Gastroesophageal sphincter (tissue), 4 donors: ENCODE data around the gene UPP2. TPM values are rescaled to one million over a fixed set of nuclear protein-coding genes. Genes with fewer than 3 reads are reported as not detected.

Experiments
- ATAC-seq: fragments of 150-250 bp; one replicate; pipeline ENCODE4 v1.9.1; 2016; ENCODE audit warnings: mild to moderate bottlenecking, moderate library complexity
- H3K27ac ChIP-seq, 4 donors: fragments of 200-600 bp; sonication (generic) in 3 of 4; 1 replicate in 3 of 4; 2 replicates in 1 of 4; pipeline ENCODE4 v1.5.1; 2016 to 2019
- H3K27me3 ChIP-seq: fragments of 200-600 bp; sonication (generic); one replicate; pipeline ENCODE4 v1.5.1; 2019
- H3K36me3 ChIP-seq, 2 donors: fragments of 200-600 bp; sonication (generic); one replicate each; pipeline ENCODE4 v1.5.1; 2019; ENCODE audit warnings: control low read depth in 1 of 2
- H3K4me1 ChIP-seq, 3 donors: fragments of 200-600 bp; sonication (generic); 1 replicate in 2 of 3; 2 replicates in 1 of 3; pipeline ENCODE4 v1.5.1; 2016 to 2019; ENCODE audit warnings: control low read depth in 2 of 3
- H3K4me3 ChIP-seq, 2 donors: fragments of 200-600 bp; sonication (generic); one replicate each; pipeline ENCODE4 v1.5.1; 2019; ENCODE audit warnings: mild to moderate bottlenecking in 1 of 2, moderate library complexity in 1 of 2
- H3K9me3 ChIP-seq, 3 donors: fragments of 200-600 bp; sonication (generic); one replicate each; pipeline ENCODE4 v1.5.1; 2017 to 2019; ENCODE audit warnings: control low read depth in 2 of 3
- CTCF ChIP-seq, 4 experiments: fragments of 200-600 bp in 2 of 4; fragments of 450-650 bp in 2 of 4; sonication (generic) in 1 of 4; IDR thresholded peaks; one replicate each; pipeline ENCODE4 v1.5.1; 2017 to 2019; ENCODE audit warnings: antibody characterized with exemption in 4 of 4, mild to moderate bottlenecking in 2 of 4, moderate library complexity in 2 of 4
- EP300 ChIP-seq: sonication (generic); formaldehyde crosslinking; IDR thresholded peaks from one replicate; pipeline ENCODE4 v1.6.1; 2017; ENCODE audit warnings: antibody characterized with exemption, mild to moderate bottlenecking
- POLR2A ChIP-seq, 2 donors: fragments of 450-650 bp; IDR thresholded peaks; one replicate each; pipeline ENCODE4 v1.6.1; 2017; ENCODE audit warnings: antibody characterized with exemption in 2 of 2, mild to moderate bottlenecking in 2 of 2, moderate library complexity in 1 of 2
- POLR2AphosphoS5 ChIP-seq: sonication (generic); formaldehyde crosslinking; IDR thresholded peaks from one replicate; pipeline ENCODE4 v1.6.1; 2017; ENCODE audit warnings: antibody characterized with exemption
- WGBS, 2 donors: methylation state at CpG; one replicate each; pipeline ENCODE4 v1.1.5; 2018; ENCODE audit warnings: low coverage in 1 of 2; 5-methylcytosine and 5-hydroxymethylcytosine counted together
- total RNA-seq, 4 donors: library from RNA; depleted of rRNA; stranded (reverse); fragments of >200 nt; gene quantifications; one replicate each; pipeline ENCODE4 v1.1.0, GENCODE V29; 2016

The UPP2 gene
- under 1 TPM in 1 of 4 donors, not detected in 3; 0.35 TPM for total RNA-seq

GRCh38 chr2:158101384-158101926, at the start of gene UPP2:
UPP2 (plus strand) TSS chr2:158101876; CDS start chr2:158102064, 188 bp downstream.
- WGBS, 2 donors, result 60% methylated on average over 1 of the region's 3 CpGs; no CpG with 5 or more reads in 1 of the 2 donors
- TF ChIP-seq POLR2A (IDR thresholded peaks at IDR 0.05) (no peak), CTCF (IDR thresholded peaks at IDR 0.05) (no peak), POLR2AphosphoS5 (no peak), EP300 (no peak)
- H3K36me3 ChIP-seq, result no peaks in the 10 kb centered on the region
- no peak within 1 kb of the TSS for H3K4me3 ChIP-seq
- ATAC-seq, result no peak
- no peaks in the 10 kb centered on the region for H3K4me1 ChIP-seq
- H3K27ac ChIP-seq, result no peak within 1 kb of the TSS
- no peaks in the 10 kb centered on the region for H3K27me3 ChIP-seq
- no peaks in the 10 kb centered on the region for H3K9me3 ChIP-seq

- Histone ChIP-seq H3K36me3 (no peaks in the 10 kb centered on the region), H3K27me3 (no peaks in the 10 kb centered on the region)
These were observed 48.9 kb upstream of the UPP2 start for GRCh38 chr2:158052761-158053160.

GRCh38 chr2:158056875-158057274, 44.8 kb upstream of the UPP2 start:
- H3K36me3 ChIP-seq, result no peaks in the 10 kb centered on the region
- 25 to 28% methylated on average over 1 to 2 of the region's 2 CpGs for WGBS, 2 donors
- H3K9me3 ChIP-seq, result no peaks in the 10 kb centered on the region
- H3K4me1 ChIP-seq, result no peaks in the 10 kb centered on the region
- H3K27me3 ChIP-seq, result no peaks in the 10 kb centered on the region
- TF ChIP-seq POLR2AphosphoS5, result no peak
- TF ChIP-seq CTCF (IDR thresholded peaks at IDR 0.05), result no peak
- TF ChIP-seq EP300, result no peak
- no peak for TF ChIP-seq POLR2A (IDR thresholded peaks at IDR 0.05)
- no peak overlapping the region for H3K27ac ChIP-seq
- no peak for ATAC-seq
- no peak overlapping the region for H3K4me3 ChIP-seq

More at GRCh38 chr2:158052761-158053160, 48.9 kb upstream of the UPP2 start:
- H3K4me3 ChIP-seq, result no peak overlapping the region
- ATAC-seq, result no peak
- 94% methylated on average over 2 of the region's 2 CpGs; no CpG with 5 or more reads in 1 of the 2 donors for WGBS, 2 donors
- H3K9me3 ChIP-seq, result no peaks in the 10 kb centered on the region
- TF ChIP-seq CTCF (IDR thresholded peaks at IDR 0.05), result no peak
- no peak for TF ChIP-seq POLR2AphosphoS5
- TF ChIP-seq EP300, result no peak
- no peak for TF ChIP-seq POLR2A (IDR thresholded peaks at IDR 0.05)
- H3K4me1 ChIP-seq, result no peaks in the 10 kb centered on the region
- H3K27ac ChIP-seq, result no peak overlapping the region

- TF ChIP-seq EP300, result no peak
- no peak for TF ChIP-seq CTCF (IDR thresholded peaks at IDR 0.05)
- TF ChIP-seq POLR2A (IDR thresholded peaks at IDR 0.05), result no peak
- TF ChIP-seq POLR2AphosphoS5, result no peak
- no peaks in the 10 kb centered on the region for H3K27me3 ChIP-seq
- H3K9me3 ChIP-seq, result no peaks in the 10 kb centered on the region
- no peak for ATAC-seq
- 67 to 68% methylated on average over 2 of the region's 2 CpGs for WGBS, 2 donors
- H3K4me3 ChIP-seq, result no peak overlapping the region
- H3K27ac ChIP-seq, result no peak overlapping the region
- no peaks in the 10 kb centered on the region for H3K36me3 ChIP-seq
- H3K4me1 ChIP-seq, result no peaks in the 10 kb centered on the region
These were observed 41.4 kb upstream of the UPP2 start for GRCh38 chr2:158060160-158060834.
